H1 (cell line): ENCODE measurements around the gene MRS2. TPM values are rescaled to one million over a fixed set of nuclear protein-coding genes. Genes with fewer than 3 reads are reported as not detected.

Source experiments
- ATF3 ChIP-seq: IDR thresholded peaks from 2 replicates; pipeline ENCODE4 v1.6.1; 2011; ENCODE audit warnings: low read depth, mild to moderate bottlenecking, low read length; ENCODE audit not compliant: insufficient read depth
- BCL11A ChIP-seq, 2 experiments: IDR thresholded peaks; one replicate each; pipeline ENCODE4 v1.6.1; 2011; ENCODE audit warnings: low read depth in 2 of 2, low read length in 2 of 2, mild to moderate bottlenecking in 2 of 2
- EGR1 ChIP-seq: IDR thresholded peaks from 2 replicates; pipeline ENCODE4 v1.6.1; 2011; ENCODE audit warnings: low read depth, low read length, borderline replicate concordance
- GABPA ChIP-seq: IDR thresholded peaks from 2 replicates; pipeline ENCODE4 v1.6.1; 2011; ENCODE audit warnings: mild to moderate bottlenecking, low read length, moderate library complexity, borderline replicate concordance; ENCODE audit not compliant: insufficient read depth
- JUN ChIP-seq: IDR thresholded peaks from 2 replicates; pipeline ENCODE4 v1.6.1; 2011; ENCODE audit warnings: low read depth, mild to moderate bottlenecking, improper control_type of control experiment, low read length
- PHF8 ChIP-seq: fragments of 200-600 bp; sonication (generic); conservative IDR thresholded peaks from 2 replicates; pipeline ENCODE4 v1.7.1; 2012; ENCODE audit warnings: low read depth, mild to moderate bottlenecking, inconsistent platforms, low read length, moderate library complexity
- TBP ChIP-seq: IDR thresholded peaks from 2 replicates; pipeline ENCODE4 v1.6.1; 2011; ENCODE audit warnings: low read depth, low read length, improper control_type of control experiment
- polyA plus RNA-seq, 7 experiments: library from polyadenylated mRNA; depleted of rRNA in 3 of 7; stranded (reverse) in 5 of 7; unstranded in 2 of 7; fragments of >200 nt in 5 of 7; fragments of 200-250 nt in 2 of 7; gene quantifications; 1 replicate in 5 of 7; 2 replicates in 1 of 7; 4 replicates in 1 of 7; pipeline versions ENCODE4 v1.2.1 to v1.2.3, GENCODE V29; 2011 to 2013; ENCODE audit warnings: missing spikeins in 2 of 7, mixed read lengths in 2 of 7
- total RNA-seq: library from RNA; stranded (reverse); fragmentation: NEBNext Ultra II Directional; extraction: Animal tissue kit (Norgen Biotek cat#: 25700); gene quantifications from 2 replicates; pipeline ENCODE4 v1.2.1, GENCODE V29; 2021

The MRS2 gene
- total and polyA plus RNA-seq, 2 of the 8 experiments (the other 6 are each of a cell fraction or from before 2014, with no cell fraction given): 51.2 to 67.5 TPM

- TF ChIP-seq ATF3: no peak
- TF ChIP-seq TBP: no peak
- no peak for TF ChIP-seq EGR1
- no peak for TF ChIP-seq BCL11A (IDR thresholded peaks at IDR 0.05; ENCODE audit: low read depth in 2 of 2, low read length in 2 of 2)
- no peak for TF ChIP-seq JUN
- TF ChIP-seq PHF8: no peak
- TF ChIP-seq GABPA: no peak
Observed at GRCh38 chr6:24353861-24354260, 48.9 kb upstream of the MRS2 start (continued).
